ENCODE data around the gene ACP2. TPM values are rescaled to one million over a fixed set of nuclear protein-coding genes. Genes with fewer than 3 reads are reported as not detected.

Gene ACP2
- total RNA-seq, 2 experiments from 2014 or later: 24.5 to 26.5 TPM

DNA sequence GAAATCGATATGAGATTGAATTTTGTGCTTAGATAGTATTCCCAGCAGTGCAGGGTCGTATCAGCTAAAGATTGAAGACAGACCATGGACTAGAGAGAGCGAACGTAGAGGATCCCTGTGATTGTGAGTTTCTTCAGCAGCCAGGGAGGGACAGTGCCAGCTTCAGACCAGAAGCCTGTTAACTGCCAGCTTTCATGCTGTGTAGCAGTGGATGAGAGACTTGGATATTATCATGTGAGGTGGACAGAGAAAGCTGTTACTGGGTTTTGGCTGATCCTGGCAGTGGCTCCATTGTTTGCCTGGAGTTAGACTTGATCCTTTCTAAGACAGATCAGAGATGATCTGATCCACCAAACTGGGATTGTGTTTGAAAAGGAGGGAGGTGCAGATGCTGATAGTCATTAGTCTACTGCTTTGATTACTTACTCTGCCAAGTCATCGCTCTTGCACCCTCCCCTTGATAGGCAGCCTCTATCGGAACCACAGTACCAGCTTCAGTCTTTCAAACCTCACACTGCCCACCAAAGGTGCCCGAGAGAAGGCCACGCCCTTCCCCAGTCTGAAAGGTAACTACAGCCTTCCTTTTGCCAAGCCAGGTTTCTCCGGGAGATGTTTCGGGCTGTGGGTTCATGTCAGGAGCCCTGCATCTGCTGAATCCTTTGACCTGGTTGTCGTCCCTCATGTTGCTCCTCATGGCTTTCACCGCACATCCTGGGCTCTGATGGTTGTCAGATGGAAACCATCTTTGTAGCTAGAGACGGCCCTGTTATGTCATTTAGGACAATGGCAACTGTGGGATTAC is 37.6 kb upstream of the ACP2 start:
- Histone ChIP-seq H2AFZ (ENCODE audit: low read length) (no peak overlapping the region), H4K20me1 (ENCODE audit: insufficient read depth, low read length) (no peaks in the 10 kb centered on the region), H3K27ac (ENCODE audit: low read depth, low read length, poor library complexity, severe bottlenecking) (no peak overlapping the region), H3K4me3 (ENCODE audit: low read depth, low read length, poor library complexity, severe bottlenecking) (no peak overlapping the region), H3K4me2 (ENCODE audit: low read length) (no peak overlapping the region), H3K36me3 (ENCODE audit: insufficient read depth, low read length) (peaks cover 97% of the 10 kb centered on the region), H3K4me1 (ENCODE audit: insufficient read depth, low read length, poor library complexity, severe bottlenecking) (no peaks in the 10 kb centered on the region), H3K9me2 (ENCODE audit: insufficient read depth, low read length) (no peaks in the 10 kb centered on the region), H3K9me3 (ENCODE audit: low read length) (no peaks in the 10 kb centered on the region), H3K79me2 (ENCODE audit: insufficient read depth, low read depth, low read length) (no peaks in the 10 kb centered on the region)
- ChIA-PET CTCF (ENCODE audit: unreplicated experiment) (no interaction called here), POLR2A (no interaction called here)
- no peak for DNase-seq (ENCODE audit: low spot score)
- intact Hi-C loops (cut with micrococcal nuclease; ENCODE audit: unreplicated experiment): no loop called here
- no peak for TF ChIP-seq EZH2phosphoT487 (IDR thresholded peaks at IDR 0.05; ENCODE audit: borderline replicate concordance, low read depth, low read length)
- TF ChIP-seq, protein P1, sequence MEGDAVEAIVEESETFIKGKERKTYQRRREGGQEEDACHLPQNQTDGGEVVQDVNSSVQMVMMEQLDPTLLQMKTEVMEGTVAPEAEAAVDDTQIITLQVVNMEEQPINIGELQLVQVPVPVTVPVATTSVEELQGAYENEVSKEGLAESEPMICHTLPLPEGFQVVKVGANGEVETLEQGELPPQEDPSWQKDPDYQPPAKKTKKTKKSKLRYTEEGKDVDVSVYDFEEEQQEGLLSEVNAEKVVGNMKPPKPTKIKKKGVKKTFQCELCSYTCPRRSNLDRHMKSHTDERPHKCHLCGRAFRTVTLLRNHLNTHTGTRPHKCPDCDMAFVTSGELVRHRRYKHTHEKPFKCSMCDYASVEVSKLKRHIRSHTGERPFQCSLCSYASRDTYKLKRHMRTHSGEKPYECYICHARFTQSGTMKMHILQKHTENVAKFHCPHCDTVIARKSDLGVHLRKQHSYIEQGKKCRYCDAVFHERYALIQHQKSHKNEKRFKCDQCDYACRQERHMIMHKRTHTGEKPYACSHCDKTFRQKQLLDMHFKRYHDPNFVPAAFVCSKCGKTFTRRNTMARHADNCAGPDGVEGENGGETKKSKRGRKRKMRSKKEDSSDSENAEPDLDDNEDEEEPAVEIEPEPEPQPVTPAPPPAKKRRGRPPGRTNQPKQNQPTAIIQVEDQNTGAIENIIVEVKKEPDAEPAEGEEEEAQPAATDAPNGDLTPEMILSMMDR (conservative IDR thresholded peaks at IDR 0.05; ENCODE audit: low read length): no peak
- BruUV-seq (replicated peaks): no TSS peak

DNA sequence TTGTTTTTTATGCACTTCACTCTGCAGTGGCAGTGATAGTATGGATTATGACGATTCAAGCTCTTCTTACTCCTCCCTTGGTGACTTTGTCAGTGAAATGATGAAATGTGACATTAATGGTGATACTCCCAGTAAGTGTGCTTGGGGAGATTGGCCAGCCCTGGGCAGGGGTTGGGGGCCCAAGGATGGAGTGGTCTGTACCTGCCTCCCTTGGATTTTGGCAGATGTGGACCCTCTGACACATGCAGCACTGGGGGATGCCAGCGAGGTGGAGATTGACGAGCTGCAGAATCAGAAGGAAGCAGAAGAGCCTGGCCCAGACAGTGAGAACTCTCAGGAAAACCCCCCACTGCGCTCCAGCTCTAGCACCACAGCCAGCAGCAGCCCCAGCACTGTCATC is 35.5 kb upstream of the ACP2 start:
- no peaks in the 10 kb centered on the region for H3K9me2 ChIP-seq (ENCODE audit: insufficient read depth, low read length)
- no peaks in the 10 kb centered on the region for H3K9me3 ChIP-seq (ENCODE audit: low read length)
- ChIA-PET CTCF (ENCODE audit: unreplicated experiment) (no interaction called here), POLR2A (interaction anchor here (0.6 to 0.8 kb wide), 2 partner anchors 18 to 530 kb away, joined by 3 to 4 read pairs; no protein-coding TSS in a partner anchor)
- no peak overlapping the region for H3K4me3 ChIP-seq (ENCODE audit: low read depth, low read length, poor library complexity, severe bottlenecking)
- intact Hi-C loops (cut with micrococcal nuclease; ENCODE audit: unreplicated experiment): no loop called here
- no peak for TF ChIP-seq EZH2phosphoT487 (IDR thresholded peaks at IDR 0.05; ENCODE audit: borderline replicate concordance, low read depth, low read length)
- TF ChIP-seq, protein P1 (conservative IDR thresholded peaks at IDR 0.05; ENCODE audit: low read length): no peak
- no peak overlapping the region for H2AFZ ChIP-seq (ENCODE audit: low read length)
- no peak overlapping the region for H3K27ac ChIP-seq (ENCODE audit: low read depth, low read length, poor library complexity, severe bottlenecking)
- peaks cover 94% of the 10 kb centered on the region for H3K36me3 ChIP-seq (ENCODE audit: insufficient read depth, low read length)
- no peaks in the 10 kb centered on the region for H3K79me2 ChIP-seq (ENCODE audit: insufficient read depth, low read depth, low read length)
- BruUV-seq (replicated peaks): no TSS peak
- no peak for DNase-seq (ENCODE audit: low spot score)
- H3K4me2 ChIP-seq (ENCODE audit: low read length): no peak overlapping the region
- no peaks in the 10 kb centered on the region for H4K20me1 ChIP-seq (ENCODE audit: insufficient read depth, low read length)
- H3K4me1 ChIP-seq (ENCODE audit: insufficient read depth, low read length, poor library complexity, severe bottlenecking): no peaks in the 10 kb centered on the region

DNA sequence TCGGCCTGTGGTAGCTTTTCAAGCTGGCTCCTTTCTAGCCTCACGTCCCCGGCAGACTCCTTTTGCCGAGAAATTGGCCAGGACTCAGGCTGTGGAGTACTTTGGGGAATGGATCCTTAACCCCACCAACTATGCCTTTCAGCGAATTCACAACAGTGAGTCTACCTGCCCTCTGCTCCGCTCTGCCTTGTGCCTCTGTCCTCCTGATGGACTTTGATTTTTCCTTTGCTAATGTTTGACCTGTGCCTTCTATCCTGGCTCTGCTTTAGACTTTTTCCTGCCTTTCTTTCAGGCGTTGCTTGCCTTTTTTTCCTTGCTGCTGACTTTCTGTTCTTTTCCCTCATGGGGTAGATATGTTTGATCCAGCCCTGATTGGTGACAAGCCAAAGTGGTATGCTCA is 33.8 kb upstream of the ACP2 start:
- no peak for DNase-seq (ENCODE audit: low spot score)
- Histone ChIP-seq H4K20me1 (ENCODE audit: insufficient read depth, low read length) (no peaks in the 10 kb centered on the region), H2AFZ (ENCODE audit: low read length) (no peak overlapping the region), H3K9me3 (ENCODE audit: low read length) (no peaks in the 10 kb centered on the region), H3K4me2 (ENCODE audit: low read length) (no peak overlapping the region), H3K27ac (ENCODE audit: low read depth, low read length, poor library complexity, severe bottlenecking) (no peak overlapping the region), H3K9me2 (ENCODE audit: insufficient read depth, low read length) (no peaks in the 10 kb centered on the region), H3K79me2 (ENCODE audit: insufficient read depth, low read depth, low read length) (no peaks in the 10 kb centered on the region), H3K4me1 (ENCODE audit: insufficient read depth, low read length, poor library complexity, severe bottlenecking) (no peaks in the 10 kb centered on the region), H3K36me3 (ENCODE audit: insufficient read depth, low read length) (peaks cover 93% of the 10 kb centered on the region), H3K4me3 (ENCODE audit: low read depth, low read length, poor library complexity, severe bottlenecking) (no peak overlapping the region)
- TF ChIP-seq, protein P1 (conservative IDR thresholded peaks at IDR 0.05; ENCODE audit: low read length): no peak
- TF ChIP-seq EZH2phosphoT487 (IDR thresholded peaks at IDR 0.05; ENCODE audit: borderline replicate concordance, low read depth, low read length): no peak
- no TSS peak for BruUV-seq (replicated peaks)
- ChIA-PET CTCF (ENCODE audit: unreplicated experiment) (no interaction called here), POLR2A (interaction anchor here (0.6 kb wide), 1 partner anchor 25 kb away, joined by 4 read pairs; no protein-coding TSS in a partner anchor)
- intact Hi-C loops (cut with micrococcal nuclease; ENCODE audit: unreplicated experiment): no loop called here

All from OCI-LY7 (cell line).